ENCODE data around the gene SBF1.
"Not testable (repeated sequence)": the region's sequence is repeated elsewhere in the genome, so short reads cannot be mapped to it uniquely, and the experiment has no call there.

Gene SBF1

GRCh38 chr22:50432877-50433510 lies 41.8 kb downstream of the SBF1 start:
- not testable (repeated sequence) for H3K4me1 ChIP-seq (ENCODE audit: control insufficient read depth, insufficient read depth, low read length); H3K27ac ChIP-seq (ENCODE audit: low read depth, low read length); H3K27me3 ChIP-seq (ENCODE audit: control insufficient read depth, insufficient read depth, low read length); H3K9ac ChIP-seq (ENCODE audit: low read length); H3K9me3 ChIP-seq (ENCODE audit: control insufficient read depth, insufficient read depth, low read depth, low read length); H3K4me3 ChIP-seq (ENCODE audit: low read depth, low read length)
- H3K36me3 ChIP-seq (ENCODE audit: control insufficient read depth, insufficient read depth, low read length) = peaks cover 77% of the 10 kb centered on the region

DNA sequence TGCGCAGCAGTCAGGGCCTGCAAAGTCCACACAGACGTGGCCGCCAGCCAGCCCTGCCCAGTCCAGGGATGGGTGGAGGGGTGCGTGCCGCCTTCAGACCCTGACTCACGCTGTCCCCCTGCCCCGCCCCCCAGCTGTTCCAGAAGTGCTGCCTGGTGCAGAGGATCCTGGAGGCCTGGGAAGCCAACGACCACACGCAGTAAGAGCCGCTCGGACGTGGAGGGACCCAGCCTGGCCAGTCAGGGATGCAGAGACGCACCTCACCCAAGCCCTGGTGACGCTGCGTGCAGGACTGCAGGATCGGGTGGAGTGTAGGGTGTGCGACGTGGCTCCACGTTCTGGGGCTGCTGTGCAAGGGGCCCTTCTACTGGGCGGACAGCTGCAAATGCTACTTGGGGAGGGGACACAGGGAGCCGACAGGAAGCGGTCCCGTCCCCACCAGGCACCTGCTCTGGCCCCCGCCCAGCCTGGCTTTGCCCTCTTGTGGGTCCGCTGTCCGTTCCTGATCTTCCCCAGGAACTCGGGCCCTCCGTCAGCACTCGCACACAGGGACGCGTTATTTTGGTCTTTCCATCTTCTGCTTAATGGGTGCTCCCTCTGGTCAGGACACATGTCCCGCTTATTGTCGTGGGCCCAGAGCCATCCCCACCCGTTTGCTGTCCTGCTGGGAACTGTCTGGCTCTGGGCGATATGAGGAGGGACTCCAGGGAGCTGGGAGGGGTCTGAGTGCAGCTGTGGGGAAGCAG lies 42.5 kb downstream of the SBF1 start:
- Histone ChIP-seq H3K9ac (ENCODE audit: low read length) (no peak overlapping the region), H3K27ac (ENCODE audit: low read depth, low read length) (no peak overlapping the region), H3K27me3 (ENCODE audit: control insufficient read depth, insufficient read depth, low read length) (no peaks in the 10 kb centered on the region), H3K36me3 (ENCODE audit: control insufficient read depth, insufficient read depth, low read length) (peaks cover 73% of the 10 kb centered on the region), H3K4me1 (ENCODE audit: control insufficient read depth, insufficient read depth, low read length) (no peaks in the 10 kb centered on the region), H3K4me3 (ENCODE audit: low read depth, low read length) (no peak overlapping the region), H3K9me3 (ENCODE audit: control insufficient read depth, insufficient read depth, low read depth, low read length) (no peaks in the 10 kb centered on the region)

GRCh38 chr22:50425179-50425916 lies 49.5 kb downstream of the SBF1 start:
- Histone ChIP-seq H3K9me3 (ENCODE audit: control insufficient read depth, insufficient read depth, low read depth, low read length) (no peaks in the 10 kb centered on the region), H3K27ac (ENCODE audit: low read depth, low read length) (no peak overlapping the region), H3K4me3 (ENCODE audit: low read depth, low read length) (no peak overlapping the region), H3K36me3 (ENCODE audit: control insufficient read depth, insufficient read depth, low read length) (peaks cover 68% of the 10 kb centered on the region), H3K9ac (ENCODE audit: low read length) (no peak overlapping the region), H3K4me1 (ENCODE audit: control insufficient read depth, insufficient read depth, low read length) (no peaks in the 10 kb centered on the region), H3K27me3 (ENCODE audit: control insufficient read depth, insufficient read depth, low read length) (no peaks in the 10 kb centered on the region)

DNA sequence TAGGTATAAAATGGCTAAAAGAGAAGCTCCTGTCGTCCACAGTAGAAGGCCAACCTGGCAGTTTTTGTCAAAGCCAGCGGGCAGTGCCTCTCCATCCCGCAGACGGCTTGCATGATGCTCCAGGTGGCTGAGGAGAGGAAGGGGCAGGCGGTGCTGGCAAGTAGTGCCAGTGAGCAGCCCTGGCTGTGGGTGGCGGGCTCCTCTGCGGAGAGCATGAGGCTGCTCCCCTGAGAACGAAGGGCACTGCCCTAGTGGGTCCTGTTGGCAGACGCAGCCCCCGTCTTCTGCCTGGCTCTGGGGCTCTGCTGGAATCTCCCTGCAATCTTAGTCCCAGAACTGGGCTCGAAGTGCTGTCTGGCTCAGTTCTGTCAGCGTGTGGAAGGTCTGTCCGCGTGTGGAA lies 50.9 kb downstream of the SBF1 start:
- Histone ChIP-seq H3K36me3 (ENCODE audit: control insufficient read depth, insufficient read depth, low read length) (peaks cover 70% of the 10 kb centered on the region), H3K27me3 (ENCODE audit: control insufficient read depth, insufficient read depth, low read length) (no peaks in the 10 kb centered on the region), H3K4me1 (ENCODE audit: control insufficient read depth, insufficient read depth, low read length) (no peaks in the 10 kb centered on the region)

DNA sequence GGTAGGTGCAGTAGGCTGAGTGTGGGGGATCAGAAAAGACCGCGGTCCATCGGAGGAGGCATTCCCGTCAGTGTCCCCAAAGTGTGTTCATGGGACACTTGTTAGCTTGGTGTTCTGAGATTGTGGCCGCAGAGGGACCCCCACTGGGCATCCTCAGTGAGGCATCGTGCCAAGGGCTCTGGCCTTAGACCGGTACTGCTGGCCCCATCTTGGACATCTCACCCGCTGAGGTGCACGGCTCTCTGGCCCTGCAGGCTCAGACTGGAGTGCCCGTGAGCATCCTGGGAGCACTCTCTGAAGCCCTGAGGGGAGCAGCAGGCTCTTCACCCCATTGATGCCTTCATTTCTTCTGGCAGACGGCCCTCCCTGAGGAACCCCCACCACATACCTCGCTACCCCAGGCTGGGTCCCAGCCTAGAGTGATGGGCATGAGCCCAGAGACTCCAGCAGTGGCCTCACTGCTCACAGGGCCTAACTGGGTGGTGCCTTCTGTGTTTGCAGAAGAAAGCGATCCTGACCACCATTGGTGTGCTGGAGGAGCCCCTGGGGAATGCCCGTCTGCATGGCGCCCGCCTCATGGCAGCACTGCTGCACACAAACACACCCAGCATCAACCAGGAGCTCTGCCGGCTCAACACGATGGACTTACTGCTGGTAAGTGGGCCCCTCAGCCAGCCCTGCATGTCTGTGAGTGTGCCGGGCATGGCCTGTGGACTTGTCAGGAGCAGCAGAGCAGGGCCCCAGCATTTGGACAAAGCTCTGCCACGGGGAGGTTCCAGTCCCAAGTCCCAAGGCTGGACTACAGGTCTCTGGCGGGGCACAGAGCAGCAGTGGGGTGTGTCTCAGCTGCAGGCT lies 51.6 kb downstream of the SBF1 start:
- Histone ChIP-seq H3K36me3 (ENCODE audit: control insufficient read depth, insufficient read depth, low read length) (peaks cover 68% of the 10 kb centered on the region), H3K4me1 (ENCODE audit: control insufficient read depth, insufficient read depth, low read length) (no peaks in the 10 kb centered on the region), H3K27me3 (ENCODE audit: control insufficient read depth, insufficient read depth, low read length) (no peaks in the 10 kb centered on the region)

More for the DNA sequence above, 50.9 kb downstream of the SBF1 start:
- H3K4me3 ChIP-seq (ENCODE audit: low read depth, low read length) = no peak overlapping the region
- no peak overlapping the region for H3K9ac ChIP-seq (ENCODE audit: low read length)
- H3K27ac ChIP-seq (ENCODE audit: low read depth, low read length) = no peak overlapping the region
- no peaks in the 10 kb centered on the region for H3K9me3 ChIP-seq (ENCODE audit: control insufficient read depth, insufficient read depth, low read depth, low read length)

DNA sequence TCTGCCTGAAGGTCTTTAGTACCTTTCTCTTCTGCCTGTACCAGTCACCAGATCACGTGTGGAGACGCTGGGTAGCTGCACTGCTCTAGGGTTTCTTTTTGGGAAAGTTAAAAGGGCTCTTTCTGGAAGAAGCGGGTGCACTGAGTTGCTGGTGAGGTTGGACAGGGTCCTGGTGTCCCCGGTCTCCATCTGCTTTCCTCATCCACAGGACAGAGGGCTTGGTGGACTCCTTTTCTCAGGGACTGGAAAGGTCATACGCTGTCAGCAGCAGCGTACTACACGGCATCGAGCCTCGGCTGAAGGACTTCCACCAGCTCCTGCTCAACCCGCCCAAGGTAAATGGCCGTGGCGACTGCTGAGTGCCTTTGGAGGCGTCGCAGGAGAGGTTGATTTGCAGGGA lies 52.8 kb downstream of the SBF1 start:
- H3K9me3 ChIP-seq (ENCODE audit: control insufficient read depth, insufficient read depth, low read depth, low read length) = no peaks in the 10 kb centered on the region
- H3K27me3 ChIP-seq (ENCODE audit: control insufficient read depth, insufficient read depth, low read length) = no peaks in the 10 kb centered on the region
- no peak overlapping the region for H3K9ac ChIP-seq (ENCODE audit: low read length)
- no peak overlapping the region for H3K27ac ChIP-seq (ENCODE audit: low read depth, low read length)
- no peak overlapping the region for H3K4me3 ChIP-seq (ENCODE audit: low read depth, low read length)
- H3K36me3 ChIP-seq (ENCODE audit: control insufficient read depth, insufficient read depth, low read length) = peaks cover 73% of the 10 kb centered on the region
- H3K4me1 ChIP-seq (ENCODE audit: control insufficient read depth, insufficient read depth, low read length) = no peaks in the 10 kb centered on the region

More for the DNA sequence above, 51.6 kb downstream of the SBF1 start:
- H3K9me3 ChIP-seq (ENCODE audit: control insufficient read depth, insufficient read depth, low read depth, low read length) = no peaks in the 10 kb centered on the region
- no peak overlapping the region for H3K9ac ChIP-seq (ENCODE audit: low read length)
- no peak overlapping the region for H3K4me3 ChIP-seq (ENCODE audit: low read depth, low read length)
- H3K27ac ChIP-seq (ENCODE audit: low read depth, low read length) = no peak overlapping the region

DNA sequence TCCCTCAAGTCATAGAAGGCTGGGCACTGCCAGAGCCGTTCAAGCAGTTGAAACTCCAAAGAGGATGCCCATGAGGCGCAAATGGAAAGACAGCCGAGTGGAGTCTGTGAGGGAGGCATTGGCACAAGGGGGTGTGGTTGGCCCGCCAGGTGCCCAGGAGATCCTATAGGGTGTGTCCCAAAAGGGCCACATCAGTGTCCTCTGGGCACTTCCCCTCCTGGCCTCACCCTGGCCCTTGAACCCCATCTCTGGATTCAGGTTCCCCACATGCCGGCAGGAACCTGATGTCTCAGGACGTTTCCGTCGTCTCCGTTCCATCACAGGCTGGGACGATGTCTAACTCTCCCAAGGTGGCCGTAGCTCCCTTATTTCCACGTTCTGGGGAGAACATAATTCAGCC lies 54.3 kb downstream of the SBF1 start:
- H3K4me1 ChIP-seq (ENCODE audit: control insufficient read depth, insufficient read depth, low read length) = no peaks in the 10 kb centered on the region
- H3K9me3 ChIP-seq (ENCODE audit: control insufficient read depth, insufficient read depth, low read depth, low read length) = no peaks in the 10 kb centered on the region
- no peak overlapping the region for H3K9ac ChIP-seq (ENCODE audit: low read length)
- no peak overlapping the region for H3K27ac ChIP-seq (ENCODE audit: low read depth, low read length)
- no peaks in the 10 kb centered on the region for H3K27me3 ChIP-seq (ENCODE audit: control insufficient read depth, insufficient read depth, low read length)
- no peak overlapping the region for H3K4me3 ChIP-seq (ENCODE audit: low read depth, low read length)
- peaks cover 87% of the 10 kb centered on the region for H3K36me3 ChIP-seq (ENCODE audit: control insufficient read depth, insufficient read depth, low read length)

DNA sequence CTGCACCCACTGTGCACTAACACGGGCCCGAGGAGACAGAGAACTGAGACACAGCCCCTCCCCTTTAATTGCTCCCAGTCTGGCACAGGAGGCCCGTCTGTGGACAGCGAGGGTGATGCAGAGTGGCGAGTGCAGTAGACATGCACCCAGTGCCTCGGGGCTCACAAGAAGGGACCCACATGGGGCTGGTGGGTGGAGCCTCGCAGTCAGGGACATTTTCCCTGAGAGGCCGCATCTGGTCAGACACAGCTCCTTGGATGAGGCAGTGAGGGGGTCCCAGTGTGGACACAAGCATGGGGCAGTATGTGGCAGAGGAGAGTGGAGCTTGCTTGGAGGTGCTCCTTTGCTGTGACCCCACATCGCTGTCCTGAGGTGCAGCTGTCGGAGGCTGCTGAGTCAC lies 54.8 kb downstream of the SBF1 start:
- H3K4me1 ChIP-seq (ENCODE audit: control insufficient read depth, insufficient read depth, low read length) = no peaks in the 10 kb centered on the region
- no peaks in the 10 kb centered on the region for H3K9me3 ChIP-seq (ENCODE audit: control insufficient read depth, insufficient read depth, low read depth, low read length)
- peaks cover 87% of the 10 kb centered on the region for H3K36me3 ChIP-seq (ENCODE audit: control insufficient read depth, insufficient read depth, low read length)
- no peak overlapping the region for H3K9ac ChIP-seq (ENCODE audit: low read length)
- H3K27me3 ChIP-seq (ENCODE audit: control insufficient read depth, insufficient read depth, low read length) = no peaks in the 10 kb centered on the region
- no peak overlapping the region for H3K27ac ChIP-seq (ENCODE audit: low read depth, low read length)
- no peak overlapping the region for H3K4me3 ChIP-seq (ENCODE audit: low read depth, low read length)

DNA sequence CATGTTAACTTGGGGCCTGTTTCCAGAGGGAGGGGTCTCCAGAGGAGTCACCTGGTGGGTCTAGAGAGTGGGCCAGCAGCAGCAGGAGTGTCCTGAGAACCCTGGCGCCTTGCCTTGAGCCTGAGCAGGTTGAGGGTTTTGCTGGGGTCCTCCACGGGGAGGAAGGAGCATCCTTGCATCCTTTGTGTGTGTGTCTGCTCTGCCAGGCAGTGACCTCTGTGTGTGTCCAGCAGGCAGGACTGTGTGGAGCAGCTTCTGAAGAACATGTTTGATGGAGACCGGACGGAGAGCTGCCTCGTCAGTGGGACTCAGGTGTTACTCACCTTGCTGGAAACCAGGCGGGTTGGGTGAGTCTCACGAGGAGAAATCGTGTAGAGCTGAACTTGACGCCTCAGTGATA lies 55.7 kb downstream of the SBF1 start:
- H3K9me3 ChIP-seq (ENCODE audit: control insufficient read depth, insufficient read depth, low read depth, low read length) = no peaks in the 10 kb centered on the region
- H3K36me3 ChIP-seq (ENCODE audit: control insufficient read depth, insufficient read depth, low read length) = peaks cover 88% of the 10 kb centered on the region
- no peaks in the 10 kb centered on the region for H3K27me3 ChIP-seq (ENCODE audit: control insufficient read depth, insufficient read depth, low read length)
- no peak overlapping the region for H3K27ac ChIP-seq (ENCODE audit: low read depth, low read length)
- H3K9ac ChIP-seq (ENCODE audit: low read length) = no peak overlapping the region
- no peak overlapping the region for H3K4me3 ChIP-seq (ENCODE audit: low read depth, low read length)
- H3K4me1 ChIP-seq (ENCODE audit: control insufficient read depth, insufficient read depth, low read length) = no peaks in the 10 kb centered on the region

GRCh38 chr22:50418624-50419023 lies 56.2 kb downstream of the SBF1 start:
- Histone ChIP-seq H3K4me3 (ENCODE audit: low read depth, low read length) (no peak overlapping the region), H3K36me3 (ENCODE audit: control insufficient read depth, insufficient read depth, low read length) (peaks cover 88% of the 10 kb centered on the region), H3K27me3 (ENCODE audit: control insufficient read depth, insufficient read depth, low read length) (no peaks in the 10 kb centered on the region), H3K4me1 (ENCODE audit: control insufficient read depth, insufficient read depth, low read length) (no peaks in the 10 kb centered on the region), H3K9ac (ENCODE audit: low read length) (no peak overlapping the region), H3K27ac (ENCODE audit: low read depth, low read length) (no peak overlapping the region), H3K9me3 (ENCODE audit: control insufficient read depth, insufficient read depth, low read depth, low read length) (no peaks in the 10 kb centered on the region)
